SK-N-SH (cell line): Measurements from ENCODE around the gene RP2. TPM values are rescaled to one million over a fixed set of nuclear protein-coding genes. Genes with fewer than 3 reads are reported as not detected.

ENCODE experiments used
- CTCF ChIA-PET: fragments of 300-600, 350-600 bp; formaldehyde crosslinking; extraction: SDS; loops from one replicate; lab custom pipeline; 2021; lab: Yijun Ruan, JAX
- POLR2A ChIA-PET: fragments of 350-600 bp; sonication (Branson Sonifier 250); formaldehyde crosslinking; extraction: SDS; loops from one replicate; lab custom pipeline; 2020; ENCODE audit warnings: antibody characterized with exemption, inconsistent platforms; lab: Yijun Ruan, JAX
- DNase-seq: peaks from one replicate; pipeline ENCODE4 v3.0.0; 2012
- H2AFZ ChIP-seq: fragments of 200-600 bp; sonication (generic); 2 replicates; pipeline ENCODE4 v1.8.1; 2016; ENCODE audit warnings: antibody characterized with exemption, mild to moderate bottlenecking, low read depth
- H3F3A ChIP-seq: fragments of 200-600 bp; sonication (generic); replicated peaks from 2 replicates; pipeline ENCODE3; 2016; ENCODE audit warnings: antibody characterized with exemption, mild to moderate bottlenecking; ENCODE audit not compliant: insufficient read depth
- H3K27ac ChIP-seq, 2 experiments: fragments of 200-500 bp in 1 of 2; fragments of 200-600 bp in 1 of 2; sonication (Bioruptor generic) in 1 of 2; sonication (generic), shearing (Covaris generic) in 1 of 2; 2 replicates each; pipeline versions ENCODE4 v1.5.1 to v1.6.1; 2014 to 2016; ENCODE audit warnings: low read depth in 2 of 2, inconsistent platforms in 1 of 2, low read length in 1 of 2, mild to moderate bottlenecking in 1 of 2, mixed read lengths in 1 of 2
- H3K27me3 ChIP-seq: fragments of 200-600 bp; sonication (generic), shearing (Covaris generic); 2 replicates; pipeline ENCODE4 v1.6.1; 2016; ENCODE audit warnings: mixed run types; ENCODE audit not compliant: insufficient read depth
- H3K36me3 ChIP-seq, 2 experiments: fragments of 200-500 bp in 1 of 2; fragments of 200-600 bp in 1 of 2; sonication (Bioruptor generic) in 1 of 2; sonication (generic) in 1 of 2; replicated peaks in 1 of 2; 2 replicates each; pipeline versions ENCODE3 to v1.5.1; 2014 to 2016; ENCODE audit warnings: low read length in 1 of 2, mild to moderate bottlenecking in 1 of 2; ENCODE audit not compliant: insufficient read depth in 2 of 2, control insufficient read depth in 1 of 2
- H3K4me1 ChIP-seq, 2 experiments: fragments of 200-500 bp in 1 of 2; fragments of 200-600 bp in 1 of 2; sonication (Bioruptor generic) in 1 of 2; sonication (generic), shearing (Covaris generic) in 1 of 2; 2 replicates each; pipeline versions ENCODE4 v1.5.1 to v1.6.1; 2014 to 2016; ENCODE audit warnings: low read depth in 1 of 2, low read length in 1 of 2, mixed run types in 1 of 2; ENCODE audit not compliant: insufficient read depth in 2 of 2, control insufficient read depth in 1 of 2
- H3K4me2 ChIP-seq: fragments of 200-600 bp; sonication (generic), shearing (Covaris generic); 2 replicates; pipeline ENCODE4 v1.6.1; 2017; ENCODE audit warnings: mixed run types
- H3K4me3 ChIP-seq, 2 experiments: fragments of 200-500 bp in 1 of 2; fragments of 200-600 bp in 1 of 2; sonication (Bioruptor generic) in 1 of 2; sonication (generic), shearing (Covaris generic) in 1 of 2; 2 replicates each; pipeline versions ENCODE4 v1.5.1 to v1.8.1; 2014 to 2016; ENCODE audit warnings: low read depth in 2 of 2, inconsistent platforms in 1 of 2, low read length in 1 of 2, mild to moderate bottlenecking in 1 of 2, mixed read lengths in 1 of 2, moderate library complexity in 1 of 2
- H3K79me2 ChIP-seq: fragments of 200-600 bp; sonication (generic); 2 replicates; pipeline ENCODE4 v1.8.1; 2017; ENCODE audit warnings: mild to moderate bottlenecking; ENCODE audit not compliant: insufficient read depth
- H3K9ac ChIP-seq: fragments of 200-600 bp; sonication (generic); 2 replicates; pipeline ENCODE4 v1.6.1; 2017; ENCODE audit warnings: mixed run types
- H3K9me2 ChIP-seq: fragments of 200-600 bp; sonication (generic); 2 replicates; pipeline ENCODE4 v1.6.1; 2017; ENCODE audit warnings: mixed run types
- H3K9me3 ChIP-seq: fragments of 200-600 bp; sonication (generic); 2 replicates; pipeline ENCODE4 v1.6.1; 2017; ENCODE audit warnings: mixed run types, mild to moderate bottlenecking, moderate library complexity
- H4K20me1 ChIP-seq: fragments of 200-600 bp; sonication (generic); 2 replicates; pipeline ENCODE4 v1.6.1; 2017; ENCODE audit warnings: mild to moderate bottlenecking, mixed run types; ENCODE audit not compliant: insufficient read depth
- ELF1 ChIP-seq: IDR thresholded peaks from 2 replicates; pipeline ENCODE4 v1.4.0; 2012
- EP300 ChIP-seq, 2 experiments: IDR thresholded peaks; 2 replicates each; pipeline versions ENCODE4 v1.4.0 to v1.6.1; 2012; ENCODE audit warnings: borderline replicate concordance in 1 of 2, low read depth in 1 of 2, low read length in 1 of 2
- EZH2phosphoT487 ChIP-seq: fragments of 200-600 bp; sonication (generic); IDR thresholded peaks from 2 replicates; pipeline ENCODE4 v1.6.1; 2017; ENCODE audit warnings: low read depth, mixed run types, mild to moderate bottlenecking, antibody characterized with exemption, moderate library complexity, borderline replicate concordance
- FOSL2 ChIP-seq: IDR thresholded peaks from 2 replicates; pipeline ENCODE4 v1.4.0; 2012; ENCODE audit warnings: low read depth, mild to moderate bottlenecking, moderate library complexity, borderline replicate concordance
- FOXJ3 ChIP-seq: sonication (generic); formaldehyde crosslinking; IDR thresholded peaks from 2 replicates; pipeline ENCODE4 v1.5.1; 2020; ENCODE audit warnings: mild to moderate bottlenecking, missing genetic modification reagents
- GABPA ChIP-seq: IDR thresholded peaks from 2 replicates; pipeline ENCODE4 v1.4.0; 2012; ENCODE audit warnings: low read depth, mild to moderate bottlenecking
- GATA2 ChIP-seq: sonication (generic); formaldehyde crosslinking; IDR thresholded peaks from 2 replicates; pipeline ENCODE4 v1.5.0; 2020; ENCODE audit warnings: mild to moderate bottlenecking, missing genetic modification reagents
- MEF2A ChIP-seq: IDR thresholded peaks from 2 replicates; pipeline ENCODE4 v1.4.0; 2012; ENCODE audit warnings: low read depth, borderline replicate concordance
- NFIC ChIP-seq: IDR thresholded peaks from 2 replicates; pipeline ENCODE4 v1.4.0; 2012; ENCODE audit warnings: borderline replicate concordance
- NRF1 ChIP-seq: IDR thresholded peaks from 2 replicates; pipeline ENCODE4 v1.6.1; 2012; ENCODE audit warnings: low read depth, mild to moderate bottlenecking, low read length
- PBX3 ChIP-seq: IDR thresholded peaks from 2 replicates; pipeline ENCODE4; 2012
- RAD21 ChIP-seq: IDR thresholded peaks from 2 replicates; pipeline ENCODE4 v1.6.1; 2012; ENCODE audit warnings: mild to moderate bottlenecking, low read length
- RFX5 ChIP-seq: IDR thresholded peaks from 2 replicates; pipeline ENCODE4 v1.6.1; 2012; ENCODE audit warnings: mild to moderate bottlenecking, improper control_type of control experiment, low read length
- RXRA ChIP-seq: IDR thresholded peaks from 2 replicates; pipeline ENCODE4 v1.4.0; 2012; ENCODE audit warnings: low read depth, mild to moderate bottlenecking, borderline replicate concordance
- SIN3A ChIP-seq: IDR thresholded peaks from 2 replicates; pipeline ENCODE4 v1.6.1; 2012; ENCODE audit warnings: low read depth, mild to moderate bottlenecking, low read length, moderate library complexity, borderline replicate concordance
- TAF1 ChIP-seq: IDR thresholded peaks from 2 replicates; pipeline ENCODE4 v1.6.1; 2012; ENCODE audit warnings: low read depth, mild to moderate bottlenecking, low read length, moderate library complexity, borderline replicate concordance
- YY1 ChIP-seq: IDR thresholded peaks from 2 replicates; pipeline ENCODE4 v1.4.0; 2012; ENCODE audit warnings: low read depth, mild to moderate bottlenecking
- WGBS: methylation state at CpG from one replicate; pipeline ENCODE4 v1.1.6; 2017; ENCODE audit warnings: low lambda C conversion rate; 5-methylcytosine and 5-hydroxymethylcytosine counted together
- polyA plus RNA-seq, 3 experiments: library from polyadenylated mRNA; depleted of rRNA; stranded (reverse); fragments of >200 nt; gene quantifications; 2 replicates each; pipeline ENCODE4 v1.2.3, GENCODE V29; 2012
- TF ChIP-seq, protein P1 (sequence below): fragments of 200-600 bp; sonication (generic); IDR thresholded peaks from 2 replicates; pipeline ENCODE4 v1.6.1; 2017; ENCODE audit warnings: antibody characterized with exemption, mild to moderate bottlenecking, moderate library complexity
- TF ChIP-seq, protein P2 (sequence below): fragments of 150-350 bp; IDR thresholded peaks from 2 replicates; pipeline ENCODE4 v1.6.1; 2016; ENCODE audit warnings: mild to moderate bottlenecking, low read depth, low read length
- TF ChIP-seq, protein P3 (sequence below): IDR thresholded peaks from 2 replicates; pipeline ENCODE4 v1.6.1; 2012; ENCODE audit warnings: mild to moderate bottlenecking, low read depth, low read length, moderate library complexity
- TF ChIP-seq, protein P4 (sequence below): IDR thresholded peaks from 2 replicates; pipeline ENCODE4 v1.4.0; 2012; ENCODE audit warnings: low read depth, borderline replicate concordance

The RP2 gene
- polyA plus RNA-seq, 1 of the 3 experiments (the other 2 are of a cell fraction), result 4.5 TPM

- TF ChIP-seq, protein P1, sequence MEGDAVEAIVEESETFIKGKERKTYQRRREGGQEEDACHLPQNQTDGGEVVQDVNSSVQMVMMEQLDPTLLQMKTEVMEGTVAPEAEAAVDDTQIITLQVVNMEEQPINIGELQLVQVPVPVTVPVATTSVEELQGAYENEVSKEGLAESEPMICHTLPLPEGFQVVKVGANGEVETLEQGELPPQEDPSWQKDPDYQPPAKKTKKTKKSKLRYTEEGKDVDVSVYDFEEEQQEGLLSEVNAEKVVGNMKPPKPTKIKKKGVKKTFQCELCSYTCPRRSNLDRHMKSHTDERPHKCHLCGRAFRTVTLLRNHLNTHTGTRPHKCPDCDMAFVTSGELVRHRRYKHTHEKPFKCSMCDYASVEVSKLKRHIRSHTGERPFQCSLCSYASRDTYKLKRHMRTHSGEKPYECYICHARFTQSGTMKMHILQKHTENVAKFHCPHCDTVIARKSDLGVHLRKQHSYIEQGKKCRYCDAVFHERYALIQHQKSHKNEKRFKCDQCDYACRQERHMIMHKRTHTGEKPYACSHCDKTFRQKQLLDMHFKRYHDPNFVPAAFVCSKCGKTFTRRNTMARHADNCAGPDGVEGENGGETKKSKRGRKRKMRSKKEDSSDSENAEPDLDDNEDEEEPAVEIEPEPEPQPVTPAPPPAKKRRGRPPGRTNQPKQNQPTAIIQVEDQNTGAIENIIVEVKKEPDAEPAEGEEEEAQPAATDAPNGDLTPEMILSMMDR, result no peak
- TF ChIP-seq TAF1, result no peak
- TF ChIP-seq FOXJ3 (CRISPR knock-in tag), result no peak
- TF ChIP-seq, protein P2, sequence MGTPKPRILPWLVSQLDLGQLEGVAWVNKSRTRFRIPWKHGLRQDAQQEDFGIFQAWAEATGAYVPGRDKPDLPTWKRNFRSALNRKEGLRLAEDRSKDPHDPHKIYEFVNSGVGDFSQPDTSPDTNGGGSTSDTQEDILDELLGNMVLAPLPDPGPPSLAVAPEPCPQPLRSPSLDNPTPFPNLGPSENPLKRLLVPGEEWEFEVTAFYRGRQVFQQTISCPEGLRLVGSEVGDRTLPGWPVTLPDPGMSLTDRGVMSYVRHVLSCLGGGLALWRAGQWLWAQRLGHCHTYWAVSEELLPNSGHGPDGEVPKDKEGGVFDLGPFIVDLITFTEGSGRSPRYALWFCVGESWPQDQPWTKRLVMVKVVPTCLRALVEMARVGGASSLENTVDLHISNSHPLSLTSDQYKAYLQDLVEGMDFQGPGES, result no peak
- TF ChIP-seq YY1, result no peak
Observed at GRCh38 chrX:46788902-46789301, 47.9 kb upstream of the RP2 start (continued).

- ChIA-PET POLR2A (no interaction called here), CTCF (interaction anchor here (1.2 to 3.2 kb wide), 3 partner anchors 26 to 150 kb away, joined by 3 to 14 read pairs (median 3); partner anchors contain the start of gene SLC9A7)
- no peaks in the 10 kb centered on the region for H3K27me3 ChIP-seq
- H3K4me3 ChIP-seq, result no peak overlapping the region
- no peaks in the 10 kb centered on the region for H4K20me1 ChIP-seq
- peak overlapping the region; percentile 47 to 96; a peak in 3 of 4 replicates for H3K27ac ChIP-seq
- peaks cover 27% of the 10 kb centered on the region for H3F3A ChIP-seq
- H3K9me2 ChIP-seq, result no peaks in the 10 kb centered on the region
- no peaks in the 10 kb centered on the region for H3K36me3 ChIP-seq
- 11% methylated on average over 7 of the region's 7 CpGs for WGBS
- peaks cover 0 to 22% of the 10 kb centered on the region in 2 experiments; a peak in 2 of 4 replicates for H3K4me1 ChIP-seq
- DNase-seq, result no peak
- H3K4me2 ChIP-seq, result peak overlapping the region; percentile 51
- H3K9me3 ChIP-seq, result no peaks in the 10 kb centered on the region
- H2AFZ ChIP-seq, result no peak overlapping the region
- H3K9ac ChIP-seq, result peak overlapping the region; percentile 67; the same call in 1 of the 2 replicates
- no peaks in the 10 kb centered on the region for H3K79me2 ChIP-seq
- TF ChIP-seq SIN3A (no peak; the same call in 1 of the 2 replicates), FOSL2 (peak; percentile 90), NFIC (peak; percentile 82), EP300 (IDR thresholded peaks at IDR 0.05; ENCODE audit: borderline replicate concordance in 1 of 2, low read depth in 1 of 2, low read length in 1 of 2) (peak; percentile 8 to 61; a peak in 3 of 4 replicates), YY1 (0 out of 2 replicates have a peak, but pooled peaks have one; percentile 15), RAD21 (no peak), TAF1 (no peak; the same call in 1 of the 2 replicates), ELF1 (0 out of 2 replicates have a peak, but pooled peaks have one; percentile 22), GABPA (no peak), PBX3 (peak; percentile 62; the same call in 1 of the 2 replicates), GATA2 (CRISPR knock-in tag) (no peak), RXRA (peak; percentile 74; the same call in 1 of the 2 replicates), NRF1 (no peak), MEF2A (peak; percentile 67; the same call in 1 of the 2 replicates), EZH2phosphoT487 (no peak), RFX5 (no peak)
- TF ChIP-seq, protein P3, sequence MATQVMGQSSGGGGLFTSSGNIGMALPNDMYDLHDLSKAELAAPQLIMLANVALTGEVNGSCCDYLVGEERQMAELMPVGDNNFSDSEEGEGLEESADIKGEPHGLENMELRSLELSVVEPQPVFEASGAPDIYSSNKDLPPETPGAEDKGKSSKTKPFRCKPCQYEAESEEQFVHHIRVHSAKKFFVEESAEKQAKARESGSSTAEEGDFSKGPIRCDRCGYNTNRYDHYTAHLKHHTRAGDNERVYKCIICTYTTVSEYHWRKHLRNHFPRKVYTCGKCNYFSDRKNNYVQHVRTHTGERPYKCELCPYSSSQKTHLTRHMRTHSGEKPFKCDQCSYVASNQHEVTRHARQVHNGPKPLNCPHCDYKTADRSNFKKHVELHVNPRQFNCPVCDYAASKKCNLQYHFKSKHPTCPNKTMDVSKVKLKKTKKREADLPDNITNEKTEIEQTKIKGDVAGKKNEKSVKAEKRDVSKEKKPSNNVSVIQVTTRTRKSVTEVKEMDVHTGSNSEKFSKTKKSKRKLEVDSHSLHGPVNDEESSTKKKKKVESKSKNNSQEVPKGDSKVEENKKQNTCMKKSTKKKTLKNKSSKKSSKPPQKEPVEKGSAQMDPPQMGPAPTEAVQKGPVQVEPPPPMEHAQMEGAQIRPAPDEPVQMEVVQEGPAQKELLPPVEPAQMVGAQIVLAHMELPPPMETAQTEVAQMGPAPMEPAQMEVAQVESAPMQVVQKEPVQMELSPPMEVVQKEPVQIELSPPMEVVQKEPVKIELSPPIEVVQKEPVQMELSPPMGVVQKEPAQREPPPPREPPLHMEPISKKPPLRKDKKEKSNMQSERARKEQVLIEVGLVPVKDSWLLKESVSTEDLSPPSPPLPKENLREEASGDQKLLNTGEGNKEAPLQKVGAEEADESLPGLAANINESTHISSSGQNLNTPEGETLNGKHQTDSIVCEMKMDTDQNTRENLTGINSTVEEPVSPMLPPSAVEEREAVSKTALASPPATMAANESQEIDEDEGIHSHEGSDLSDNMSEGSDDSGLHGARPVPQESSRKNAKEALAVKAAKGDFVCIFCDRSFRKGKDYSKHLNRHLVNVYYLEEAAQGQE, result no peak
- TF ChIP-seq, protein P4, sequence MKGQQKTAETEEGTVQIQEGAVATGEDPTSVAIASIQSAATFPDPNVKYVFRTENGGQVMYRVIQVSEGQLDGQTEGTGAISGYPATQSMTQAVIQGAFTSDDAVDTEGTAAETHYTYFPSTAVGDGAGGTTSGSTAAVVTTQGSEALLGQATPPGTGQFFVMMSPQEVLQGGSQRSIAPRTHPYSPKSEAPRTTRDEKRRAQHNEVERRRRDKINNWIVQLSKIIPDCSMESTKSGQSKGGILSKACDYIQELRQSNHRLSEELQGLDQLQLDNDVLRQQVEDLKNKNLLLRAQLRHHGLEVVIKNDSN, result no peak
Observed at GRCh38 chrX:46791927-46792809, 44.7 kb upstream of the RP2 start.
